HepG2 (cell line): ENCODE results near the gene P2RY2.

ENCODE experiments used
- CTCF ChIP-seq: sonication (generic); formaldehyde crosslinking; IDR thresholded peaks from 2 replicates; pipeline ENCODE4 v1.5.0; 2020; ENCODE audit warnings: mild to moderate bottlenecking, missing genetic modification reagents, moderate library complexity
- FOXJ3 ChIP-seq: sonication (generic); formaldehyde crosslinking; IDR thresholded peaks from 2 replicates; pipeline ENCODE4 v1.4.0; 2020; ENCODE audit warnings: missing genetic modification reagents, mild to moderate bottlenecking, borderline replicate concordance
- GATAD2A ChIP-seq: IDR thresholded peaks from 2 replicates; pipeline ENCODE4 v1.6.1; 2016
- KAT2B ChIP-seq: fragments of 150-350 bp; IDR thresholded peaks from 2 replicates; pipeline ENCODE4 v1.6.1; 2014; ENCODE audit warnings: low read depth, low read length, borderline replicate concordance
- MED1 ChIP-seq: sonication (generic); formaldehyde crosslinking; IDR thresholded peaks from 2 replicates; pipeline ENCODE4 v1.4.0; 2020; ENCODE audit warnings: missing genetic modification reagents
- MXD4 ChIP-seq: IDR thresholded peaks from 2 replicates; pipeline ENCODE4 v1.6.1; 2016; ENCODE audit warnings: mild to moderate bottlenecking, missing biosample characterization, missing genetic modification reagents
- POLR2AphosphoS2 ChIP-seq: IDR thresholded peaks from 2 replicates; pipeline ENCODE4 v1.6.1; 2011; ENCODE audit warnings: low read depth, low read length, improper control_type of control experiment
- SMAD1 ChIP-seq: sonication (generic); formaldehyde crosslinking; IDR thresholded peaks from 2 replicates; pipeline ENCODE4 v1.4.0; 2020; ENCODE audit warnings: missing genetic modification reagents, low read depth, mild to moderate bottlenecking, borderline replicate concordance
- SP2 ChIP-seq: sonication (generic); formaldehyde crosslinking; IDR thresholded peaks from 2 replicates; pipeline ENCODE4 v1.5.1; 2020; ENCODE audit warnings: mild to moderate bottlenecking, missing genetic modification reagents
- ZNF747 ChIP-seq: sonication (generic); formaldehyde crosslinking; IDR thresholded peaks from 2 replicates; pipeline ENCODE4 v1.8.1; 2023; ENCODE audit warnings: missing genetic modification reagents, mild to moderate bottlenecking, borderline replicate concordance
- ZSCAN29 ChIP-seq: sonication (generic); formaldehyde crosslinking; conservative IDR thresholded peaks from 2 replicates; pipeline ENCODE4 v1.4.0; 2020; ENCODE audit warnings: mild to moderate bottlenecking, missing genetic modification reagents

- TF ChIP-seq CTCF (CRISPR knock-in tag) (no peak), ZSCAN29 (CRISPR knock-in tag) (no peak), GATAD2A (CRISPR knock-in tag) (no peak), SP2 (no peak), ZNF747 (no peak), SMAD1 (CRISPR knock-in tag) (no peak), FOXJ3 (CRISPR knock-in tag) (no peak), MED1 (CRISPR knock-in tag) (no peak), POLR2AphosphoS2 (no peak), MXD4 (CRISPR knock-in tag) (no peak), KAT2B (no peak)
These were observed 4.6 kb upstream of the P2RY2 start for GRCh38 chr11:73213196-73214143.
